C4-2B (cell line): ENCODE data around the gene PDE4B.

Source experiments
- ZFX ChIP-seq: fragments of 450-650 bp; IDR thresholded peaks from 2 replicates; pipeline ENCODE4 v1.6.1; 2017
- TF ChIP-seq, protein P1 (sequence below): fragments of 450-650 bp; conservative IDR thresholded peaks from 2 replicates; pipeline ENCODE4 v1.5.1; 2017; ENCODE audit warnings: mild to moderate bottlenecking

- TF ChIP-seq, protein P1, sequence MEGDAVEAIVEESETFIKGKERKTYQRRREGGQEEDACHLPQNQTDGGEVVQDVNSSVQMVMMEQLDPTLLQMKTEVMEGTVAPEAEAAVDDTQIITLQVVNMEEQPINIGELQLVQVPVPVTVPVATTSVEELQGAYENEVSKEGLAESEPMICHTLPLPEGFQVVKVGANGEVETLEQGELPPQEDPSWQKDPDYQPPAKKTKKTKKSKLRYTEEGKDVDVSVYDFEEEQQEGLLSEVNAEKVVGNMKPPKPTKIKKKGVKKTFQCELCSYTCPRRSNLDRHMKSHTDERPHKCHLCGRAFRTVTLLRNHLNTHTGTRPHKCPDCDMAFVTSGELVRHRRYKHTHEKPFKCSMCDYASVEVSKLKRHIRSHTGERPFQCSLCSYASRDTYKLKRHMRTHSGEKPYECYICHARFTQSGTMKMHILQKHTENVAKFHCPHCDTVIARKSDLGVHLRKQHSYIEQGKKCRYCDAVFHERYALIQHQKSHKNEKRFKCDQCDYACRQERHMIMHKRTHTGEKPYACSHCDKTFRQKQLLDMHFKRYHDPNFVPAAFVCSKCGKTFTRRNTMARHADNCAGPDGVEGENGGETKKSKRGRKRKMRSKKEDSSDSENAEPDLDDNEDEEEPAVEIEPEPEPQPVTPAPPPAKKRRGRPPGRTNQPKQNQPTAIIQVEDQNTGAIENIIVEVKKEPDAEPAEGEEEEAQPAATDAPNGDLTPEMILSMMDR = no peak
- no peak for TF ChIP-seq ZFX
These were observed 167.3 kb downstream of the PDE4B start for GRCh38 chr1:65959896-65960567.
